RWPE2 (cell line): ENCODE data around the gene KRTAP21-3.
A peak's percentile ranks its signal among the peaks of the same experiment; 100 is the strongest.
"Not testable (repeated sequence)": the region's sequence is repeated elsewhere in the genome, so short reads cannot be mapped to it uniquely, and the experiment has no call there.

Source experiments
- ATAC-seq: fragments of 200-7000 bp; cut with Tn5 transposase; 3 replicates; pipeline ENCODE4 v1.9.1; 2021; ENCODE audit warnings: low read depth
- DNase-seq: peaks from one replicate; pipeline ENCODE4 v3.0.0-alpha.2; 2020; ENCODE audit warnings: low spot score
- H3K27ac ChIP-seq: fragments of 450-650 bp; 2 replicates; pipeline ENCODE4 v1.5.1; 2017; ENCODE audit warnings: mild to moderate bottlenecking; ENCODE audit not compliant: poor library complexity, severe bottlenecking
- H3K27me3 ChIP-seq: fragments of 250-450 bp; sonication (Bioruptor Pico); 2 replicates; pipeline ENCODE4 v1.5.1; 2021; ENCODE audit warnings: mild to moderate bottlenecking, moderate library complexity; ENCODE audit not compliant: insufficient read depth, poor library complexity, severe bottlenecking
- H3K36me3 ChIP-seq: fragments of 250-450 bp; sonication (Bioruptor Pico); 2 replicates; pipeline ENCODE4 v1.5.1; 2020; ENCODE audit warnings: low read depth, mild to moderate bottlenecking, moderate library complexity
- H3K4me1 ChIP-seq: fragments of 250-450 bp; sonication (Bioruptor Pico); 2 replicates; pipeline ENCODE4 v1.5.1; 2021; ENCODE audit warnings: mild to moderate bottlenecking, moderate library complexity; ENCODE audit not compliant: insufficient read depth, poor library complexity, severe bottlenecking
- H3K4me3 ChIP-seq: fragments of 250-450 bp; sonication (Bioruptor Pico); 2 replicates; pipeline ENCODE4 v1.5.1; 2021; ENCODE audit warnings: mild to moderate bottlenecking, moderate library complexity; ENCODE audit not compliant: severe bottlenecking
- H3K9me3 ChIP-seq: fragments of 250-450 bp; sonication (Bioruptor Pico); 2 replicates; pipeline ENCODE4 v1.5.1; 2021; ENCODE audit warnings: mild to moderate bottlenecking, moderate library complexity; ENCODE audit not compliant: severe bottlenecking
- CTCF ChIP-seq: fragments of 450-650 bp; IDR thresholded peaks from one replicate; pipeline ENCODE4 v1.5.1; 2017; ENCODE audit warnings: mild to moderate bottlenecking, moderate library complexity; ENCODE audit not compliant: poor library complexity, severe bottlenecking

KRTAP21-3 gene

GRCh38 chr21:30718239-30718909, at the start of gene KRTAP21-3:
KRTAP21-3 (minus strand) TSS chr21:30718777; CDS start chr21:30718759, 18 bp downstream.
- Histone ChIP-seq H3K4me1 (peaks cover 30% of the 10 kb centered on the region), H3K27me3 (no peaks in the 10 kb centered on the region), H3K36me3 (no peaks in the 10 kb centered on the region), H3K9me3 (no peaks in the 10 kb centered on the region), H3K4me3 (no peak within 1 kb of the TSS), H3K27ac (peak within 1 kb of the TSS; percentile 84)
- TF ChIP-seq CTCF, result no peak
- DNase-seq, result no peak
- peak; percentile 84 for ATAC-seq

GRCh38 chr21:30760776-30761175, 42.2 kb upstream of the KRTAP21-3 start:
- H3K27me3 ChIP-seq, result peaks cover 33% of the 10 kb centered on the region
- no peak for ATAC-seq

GRCh38 chr21:30758306-30758705, 39.7 kb upstream of the KRTAP21-3 start:
- no peak for ATAC-seq
- Histone ChIP-seq H3K27ac (no peak overlapping the region), H3K4me3 (no peak overlapping the region), H3K27me3 (peaks cover 33% of the 10 kb centered on the region), H3K4me1 (no peaks in the 10 kb centered on the region), H3K36me3 (no peaks in the 10 kb centered on the region), H3K9me3 (no peaks in the 10 kb centered on the region)
- no peak for DNase-seq
- no peak for TF ChIP-seq CTCF

More at GRCh38 chr21:30760776-30761175, 42.2 kb upstream of the KRTAP21-3 start:
- Histone ChIP-seq H3K27ac (no peak overlapping the region), H3K9me3 (no peaks in the 10 kb centered on the region), H3K4me1 (no peaks in the 10 kb centered on the region), H3K36me3 (no peaks in the 10 kb centered on the region), H3K4me3 (no peak overlapping the region)
- TF ChIP-seq CTCF, result no peak
- no peak for DNase-seq

GRCh38 chr21:30755328-30755727, 36.8 kb upstream of the KRTAP21-3 start, which contains the start of gene KRTAP21-1:
KRTAP21-1 (minus strand) TSS chr21:30755428; CDS start chr21:30755378, 50 bp downstream.
- H3K4me3 ChIP-seq, DNase-seq, H3K4me1 ChIP-seq, H3K27ac ChIP-seq, H3K9me3 ChIP-seq, ATAC-seq, H3K36me3 ChIP-seq: not testable (repeated sequence)
- H3K27me3 ChIP-seq, result peaks cover 31% of the 10 kb centered on the region

GRCh38 chr21:30747159-30747558, 28.6 kb upstream of the KRTAP21-3 start, which contains the start of gene KRTAP21-2:
KRTAP21-2 (minus strand) TSS chr21:30747259; CDS start chr21:30747202, 57 bp downstream.
- DNase-seq (no peak), ATAC-seq (no peak)
- no peak for TF ChIP-seq CTCF
- Histone ChIP-seq H3K4me1 (no peaks in the 10 kb centered on the region), H3K4me3 (no peak within 1 kb of the TSS), H3K36me3 (no peaks in the 10 kb centered on the region), H3K9me3 (no peaks in the 10 kb centered on the region), H3K27ac (no peak within 1 kb of the TSS), H3K27me3 (peaks cover 5% of the 10 kb centered on the region)
